HUES48 (cell line): ENCODE data around the gene KCNJ16.

ENCODE experiments used
- H3K27ac ChIP-seq: one replicate; pipeline ENCODE4 v1.7.0; 2013; ENCODE audit warnings: low read depth, low read length, inconsistent platforms
- H3K27me3 ChIP-seq: 2 replicates; pipeline ENCODE4 v1.6.1; 2013; ENCODE audit warnings: mild to moderate bottlenecking, low read length; ENCODE audit not compliant: control insufficient read depth, insufficient read depth
- H3K36me3 ChIP-seq: 2 replicates; pipeline ENCODE4 v1.6.1; 2013; ENCODE audit warnings: low read length; ENCODE audit not compliant: control insufficient read depth, insufficient read depth
- H3K4me1 ChIP-seq: 2 replicates; pipeline ENCODE4 v1.6.1; 2013; ENCODE audit warnings: mild to moderate bottlenecking, low read length; ENCODE audit not compliant: control insufficient read depth, insufficient read depth
- H3K4me3 ChIP-seq: 2 replicates; pipeline ENCODE4 v1.5.1; 2013; ENCODE audit warnings: mild to moderate bottlenecking, low read depth, low read length
- H3K9ac ChIP-seq: 2 replicates; pipeline ENCODE4 v1.6.1; 2013; ENCODE audit warnings: mild to moderate bottlenecking, low read depth, low read length, moderate library complexity
- H3K9me3 ChIP-seq: 2 replicates; pipeline ENCODE4 v1.6.1; 2013; ENCODE audit warnings: low read length; ENCODE audit not compliant: control insufficient read depth, insufficient read depth

The KCNJ16 gene

DNA sequence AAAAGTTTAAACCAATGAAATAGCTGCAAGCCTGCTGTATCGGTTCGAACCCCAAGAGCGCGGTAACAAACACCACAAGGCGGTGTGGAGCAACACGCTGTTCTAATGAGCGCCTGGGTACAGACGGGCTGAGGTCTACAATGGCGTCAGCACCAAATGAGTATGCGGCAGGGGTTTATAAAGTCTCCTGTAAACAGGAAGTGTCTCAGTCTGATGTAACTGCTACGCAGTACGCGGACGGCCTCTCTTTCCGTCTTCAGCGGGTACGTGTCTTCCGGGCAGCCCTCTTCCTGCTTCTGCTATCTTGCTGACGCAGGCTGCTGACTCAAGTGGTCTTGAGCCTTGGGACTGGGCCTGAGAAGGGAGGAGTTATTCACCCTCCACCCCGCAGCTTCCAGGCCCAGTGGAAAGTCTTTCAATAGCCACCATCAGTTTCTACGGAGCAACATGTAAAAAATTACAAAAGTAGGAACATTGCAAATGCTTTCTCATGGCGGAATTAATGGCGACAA, 53.8 kb downstream of the KCNJ16 start:
- H3K4me1 ChIP-seq = no peaks in the 10 kb centered on the region; the same call in 1 of the 2 replicates

DNA sequence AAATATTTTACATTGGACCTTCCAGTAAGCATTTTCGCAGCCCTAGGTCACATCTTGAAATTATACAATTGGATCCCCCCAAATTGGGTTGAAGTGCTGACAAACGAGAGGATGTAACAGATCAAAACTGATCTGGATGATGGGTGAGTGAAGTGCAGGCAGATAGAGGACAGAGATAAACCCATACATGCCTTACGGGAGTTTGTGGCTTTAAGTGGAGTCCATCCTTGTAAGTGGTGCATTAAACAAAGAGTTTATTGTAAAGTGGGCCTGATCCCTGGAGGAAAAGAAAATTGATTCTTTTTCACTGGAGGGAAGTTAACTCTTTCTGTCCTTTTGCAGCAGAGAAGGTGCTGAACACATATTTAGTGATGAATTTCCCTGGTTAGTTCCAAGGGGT, 55.3 kb downstream of the KCNJ16 start:
- Histone ChIP-seq H3K27me3 (no peaks in the 10 kb centered on the region), H3K9ac (no peak overlapping the region), H3K9me3 (no peaks in the 10 kb centered on the region), H3K27ac (no peak overlapping the region), H3K4me1 (no peaks in the 10 kb centered on the region; the same call in 1 of the 2 replicates), H3K4me3 (no peak overlapping the region), H3K36me3 (no peaks in the 10 kb centered on the region)

More for the DNA sequence above, 53.8 kb downstream of the KCNJ16 start:
- no peaks in the 10 kb centered on the region for H3K36me3 ChIP-seq
- no peak overlapping the region for H3K4me3 ChIP-seq
- H3K27ac ChIP-seq = no peak overlapping the region
- H3K27me3 ChIP-seq = no peaks in the 10 kb centered on the region
- no peak overlapping the region for H3K9ac ChIP-seq
- no peaks in the 10 kb centered on the region for H3K9me3 ChIP-seq

DNA sequence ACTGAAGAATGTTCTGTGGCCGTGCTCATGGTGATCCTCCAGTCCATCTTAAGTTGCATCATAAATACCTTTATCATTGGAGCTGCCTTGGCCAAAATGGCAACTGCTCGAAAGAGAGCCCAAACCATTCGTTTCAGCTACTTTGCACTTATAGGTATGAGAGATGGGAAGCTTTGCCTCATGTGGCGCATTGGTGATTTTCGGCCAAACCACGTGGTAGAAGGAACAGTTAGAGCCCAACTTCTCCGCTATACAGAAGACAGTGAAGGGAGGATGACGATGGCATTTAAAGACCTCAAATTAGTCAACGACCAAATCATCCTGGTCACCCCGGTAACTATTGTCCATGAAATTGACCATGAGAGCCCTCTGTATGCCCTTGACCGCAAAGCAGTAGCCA, 57.5 kb downstream of the KCNJ16 start:
- Histone ChIP-seq H3K27ac (no peak overlapping the region), H3K9ac (no peak overlapping the region), H3K27me3 (no peaks in the 10 kb centered on the region), H3K9me3 (no peaks in the 10 kb centered on the region), H3K4me3 (no peak overlapping the region), H3K4me1 (peaks cover under 1% of the 10 kb centered on the region), H3K36me3 (no peaks in the 10 kb centered on the region)

DNA sequence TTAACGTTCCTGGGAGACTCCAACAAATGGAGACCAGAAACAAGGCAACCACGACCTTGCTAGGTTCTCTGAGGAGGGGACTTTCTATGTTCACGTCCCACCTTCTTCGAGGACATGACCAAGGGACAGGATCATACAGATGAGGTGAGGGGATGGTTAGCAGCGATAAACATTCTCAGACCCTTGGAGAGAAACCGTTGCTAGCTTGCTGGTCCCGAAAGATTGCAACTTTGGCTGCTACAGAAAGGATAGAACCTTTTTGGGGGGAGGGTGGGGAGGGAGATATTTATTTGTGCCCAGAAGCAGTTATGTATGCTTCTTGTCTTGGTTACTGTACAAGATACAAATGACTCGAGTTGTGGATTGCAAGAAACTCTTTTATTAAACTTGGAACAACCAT, 59.0 kb downstream of the KCNJ16 start:
- Histone ChIP-seq H3K9ac (no peak overlapping the region), H3K27ac (no peak overlapping the region), H3K36me3 (no peaks in the 10 kb centered on the region), H3K4me1 (peaks cover 5% of the 10 kb centered on the region), H3K9me3 (no peaks in the 10 kb centered on the region), H3K4me3 (no peak overlapping the region), H3K27me3 (no peaks in the 10 kb centered on the region)

DNA sequence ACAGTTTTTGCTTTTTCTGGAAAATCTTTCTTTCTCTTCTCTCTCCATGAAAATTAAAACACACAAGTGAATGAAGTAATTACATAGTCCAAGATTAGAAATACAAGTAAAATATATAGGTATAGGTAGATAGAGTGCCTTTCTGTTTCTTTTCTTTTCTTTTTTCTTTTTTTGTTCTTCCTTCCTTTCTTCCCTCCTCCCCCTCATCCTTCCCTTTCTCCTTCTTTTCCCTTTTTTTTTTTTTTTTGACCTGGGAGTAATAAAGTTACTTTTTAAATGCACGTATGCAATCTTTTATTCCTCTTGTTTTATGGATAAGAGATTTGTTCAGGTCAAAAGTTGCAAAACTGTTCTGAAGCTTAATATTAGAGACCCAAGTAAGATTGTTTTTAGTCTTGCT, 59.8 kb downstream of the KCNJ16 start:
- Histone ChIP-seq H3K27ac (no peak overlapping the region), H3K9ac (no peak overlapping the region), H3K36me3 (no peaks in the 10 kb centered on the region), H3K4me3 (no peak overlapping the region), H3K27me3 (no peaks in the 10 kb centered on the region), H3K9me3 (no peaks in the 10 kb centered on the region), H3K4me1 (peaks cover 5% of the 10 kb centered on the region)

DNA sequence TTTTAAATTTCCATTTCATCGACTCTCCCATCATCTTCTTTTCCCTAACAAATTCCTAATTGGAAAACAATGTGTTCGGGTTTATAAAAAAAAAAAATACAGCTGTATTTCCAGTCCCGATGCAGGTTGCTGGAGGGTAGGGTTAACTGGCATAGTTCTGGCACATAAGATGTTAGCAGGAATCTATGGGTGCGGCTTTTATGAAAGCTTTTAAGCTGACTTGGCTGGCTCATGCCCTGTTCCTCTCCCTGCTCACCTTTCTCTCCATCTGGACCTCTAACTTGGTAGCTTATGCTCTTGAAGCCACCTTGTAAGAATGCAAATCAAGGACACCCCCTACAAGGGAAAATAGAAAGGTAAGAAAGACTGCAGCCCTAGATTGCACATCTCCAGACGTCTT, 61.1 kb downstream of the KCNJ16 start:
- no peak overlapping the region for H3K9ac ChIP-seq
- H3K36me3 ChIP-seq = no peaks in the 10 kb centered on the region
- H3K27ac ChIP-seq = no peak overlapping the region
- no peak overlapping the region for H3K4me3 ChIP-seq
- no peaks in the 10 kb centered on the region for H3K27me3 ChIP-seq
- H3K9me3 ChIP-seq = no peaks in the 10 kb centered on the region
- peaks cover 5% of the 10 kb centered on the region for H3K4me1 ChIP-seq

DNA sequence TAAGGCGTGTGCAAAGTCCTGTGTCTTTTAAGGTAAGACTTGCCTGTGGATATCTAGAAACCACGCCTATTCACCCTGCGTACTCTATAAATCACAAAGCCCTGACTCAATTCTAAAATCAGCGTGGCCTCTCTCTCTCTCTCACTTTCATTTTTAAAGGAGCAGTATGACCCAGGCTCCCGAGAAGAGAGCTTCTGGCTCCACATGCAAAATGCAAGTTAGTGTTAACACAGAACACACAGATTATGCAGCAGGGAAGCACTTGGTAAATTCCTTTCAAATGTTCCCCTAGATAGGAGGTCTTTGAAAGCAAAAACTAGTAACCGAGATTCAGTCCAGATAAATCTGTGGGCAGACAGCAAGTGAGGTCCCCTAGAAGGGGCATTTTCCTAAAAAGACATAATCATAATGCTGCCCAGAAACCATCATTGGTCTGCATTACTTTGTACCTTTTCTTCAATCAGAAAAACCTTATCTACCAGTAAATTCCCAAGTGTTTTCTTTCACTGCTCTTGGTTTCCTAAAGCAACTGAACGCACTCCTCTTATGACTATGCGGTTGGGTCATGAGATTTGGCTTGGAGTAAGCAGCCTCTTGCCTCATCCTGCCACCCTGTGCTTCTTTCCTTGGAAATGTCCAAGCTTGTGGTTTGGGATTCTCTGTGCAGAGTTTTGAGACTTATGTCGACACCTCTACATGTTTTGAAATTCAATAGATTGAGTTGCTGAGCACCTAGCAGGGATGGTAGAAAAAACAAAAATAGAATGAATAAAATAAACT, 62.6 kb downstream of the KCNJ16 start:
- no peaks in the 10 kb centered on the region for H3K36me3 ChIP-seq
- H3K4me1 ChIP-seq = peaks cover 5% of the 10 kb centered on the region
- H3K27me3 ChIP-seq = no peaks in the 10 kb centered on the region
- H3K9me3 ChIP-seq = no peaks in the 10 kb centered on the region
- H3K9ac ChIP-seq = no peak overlapping the region
- peak overlapping the region; percentile 22 for H3K27ac ChIP-seq
- no peak overlapping the region for H3K4me3 ChIP-seq

DNA sequence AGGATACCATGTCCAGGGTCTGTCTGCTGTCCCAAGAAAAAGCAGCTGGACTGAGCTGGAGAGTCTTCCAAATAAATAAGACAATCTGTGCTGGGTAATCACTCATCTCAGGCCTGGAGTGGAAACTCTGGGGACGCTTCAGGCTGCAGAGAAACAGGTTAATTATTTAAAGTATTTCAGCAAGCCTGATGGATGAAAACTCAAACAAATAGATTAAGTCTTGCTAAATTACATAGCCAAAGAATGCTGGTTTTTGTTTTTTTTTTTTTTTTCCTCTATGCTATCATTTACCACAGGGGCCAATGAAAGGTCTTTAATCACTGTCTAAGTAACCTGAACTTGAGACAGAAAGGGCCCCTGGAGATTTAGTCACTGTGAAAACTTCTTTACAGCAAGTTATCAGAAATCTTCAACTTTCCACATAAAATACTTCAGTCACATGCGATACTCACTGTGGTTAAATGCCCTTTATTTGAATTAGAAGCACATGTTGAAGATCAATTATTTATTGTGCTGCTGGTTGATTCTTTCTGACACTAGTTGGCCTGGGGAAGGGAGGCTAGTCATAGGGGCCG, 63.4 kb downstream of the KCNJ16 start:
- Histone ChIP-seq H3K36me3 (no peaks in the 10 kb centered on the region), H3K27me3 (no peaks in the 10 kb centered on the region), H3K9ac (no peak overlapping the region), H3K4me3 (no peak overlapping the region), H3K4me1 (peaks cover 5% of the 10 kb centered on the region), H3K9me3 (no peaks in the 10 kb centered on the region), H3K27ac (peak overlapping the region; percentile 22)

DNA sequence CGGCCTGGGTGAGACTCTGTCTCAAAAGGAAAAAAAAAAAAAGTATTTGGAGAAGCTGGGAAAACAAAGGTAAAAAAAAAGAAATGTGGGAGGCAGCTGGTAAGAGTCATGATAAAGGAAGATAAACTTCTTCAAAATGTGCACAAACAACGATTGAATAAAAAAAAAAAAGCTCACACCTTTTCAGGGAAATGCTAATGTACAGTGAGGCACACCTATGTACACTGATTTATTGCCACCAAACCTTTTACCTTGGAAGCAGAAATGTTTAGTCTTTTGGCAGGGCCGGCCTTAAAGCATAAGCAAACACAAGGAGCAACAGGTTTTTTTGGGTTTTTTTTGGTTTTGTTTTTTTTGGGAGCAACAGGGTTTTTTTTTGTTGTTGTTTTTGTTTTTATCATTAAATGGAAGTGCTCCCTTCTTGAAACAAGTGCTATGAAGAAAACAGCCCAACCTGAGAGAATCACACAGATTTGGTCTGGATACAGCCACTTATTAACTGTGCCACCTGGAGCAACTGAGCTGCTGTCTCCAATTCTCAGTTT, 64.5 kb downstream of the KCNJ16 start:
- no peaks in the 10 kb centered on the region for H3K36me3 ChIP-seq
- no peak overlapping the region for H3K27ac ChIP-seq

DNA sequence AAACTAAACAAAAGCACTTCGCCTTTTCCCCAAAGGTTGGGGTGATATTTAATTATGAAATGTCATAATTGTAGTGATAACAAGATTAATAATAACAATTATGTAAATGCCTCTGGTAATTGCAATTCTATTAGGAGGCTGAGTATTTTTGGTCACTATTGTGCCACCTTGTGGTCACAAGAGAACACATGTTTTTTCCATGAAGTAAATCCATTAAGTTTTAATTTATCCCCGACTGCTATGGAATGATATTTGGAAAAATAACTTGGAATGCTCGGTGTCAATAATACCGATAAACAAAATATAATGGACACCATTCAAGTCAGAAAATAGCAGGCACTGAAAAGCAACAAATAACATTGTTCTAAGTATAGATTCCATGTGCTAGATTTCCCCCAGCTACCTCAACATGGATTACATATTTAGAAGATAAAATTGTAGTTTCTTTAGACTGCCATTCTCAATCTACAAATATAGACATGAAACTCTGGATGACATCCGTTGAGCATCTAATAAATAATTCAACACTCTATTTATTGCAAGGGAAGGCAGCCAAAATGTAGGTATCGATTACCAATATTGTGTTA, 69.3 kb downstream of the KCNJ16 start:
- Histone ChIP-seq H3K4me3 (no peak overlapping the region), H3K9ac (no peak overlapping the region), H3K4me1 (no peaks in the 10 kb centered on the region), H3K27me3 (no peaks in the 10 kb centered on the region), H3K9me3 (no peaks in the 10 kb centered on the region), H3K36me3 (no peaks in the 10 kb centered on the region), H3K27ac (no peak overlapping the region)

More for the DNA sequence above, 64.5 kb downstream of the KCNJ16 start:
- Histone ChIP-seq H3K9me3 (no peaks in the 10 kb centered on the region), H3K9ac (no peak overlapping the region), H3K27me3 (no peaks in the 10 kb centered on the region), H3K4me3 (no peak overlapping the region), H3K4me1 (peaks cover 5% of the 10 kb centered on the region)

DNA sequence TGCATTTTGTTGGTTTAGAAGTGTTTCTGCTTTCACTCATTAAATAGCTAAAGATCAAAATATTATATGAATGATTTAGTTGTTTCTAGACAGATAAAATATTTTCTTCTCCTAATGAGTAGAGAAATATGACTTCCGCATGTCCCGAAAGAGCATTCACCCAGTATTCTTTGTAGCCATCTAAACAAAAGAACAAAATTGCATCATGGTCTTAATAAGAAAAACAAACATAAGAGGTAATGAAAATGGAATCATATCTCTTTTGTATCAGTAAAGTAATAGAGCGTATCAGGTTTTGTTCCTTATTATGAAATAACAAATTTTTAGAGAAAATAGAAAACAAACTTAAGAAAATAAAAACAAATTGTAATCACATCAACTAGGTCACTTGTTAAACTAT, 78.2 kb downstream of the KCNJ16 start:
- H3K27ac ChIP-seq = no peak overlapping the region
- no peaks in the 10 kb centered on the region for H3K36me3 ChIP-seq
- H3K9me3 ChIP-seq = no peaks in the 10 kb centered on the region

More for the DNA sequence above, 78.2 kb downstream of the KCNJ16 start:
- H3K9ac ChIP-seq = no peak overlapping the region
- no peak overlapping the region for H3K4me3 ChIP-seq
- no peaks in the 10 kb centered on the region for H3K4me1 ChIP-seq
- H3K27me3 ChIP-seq = no peaks in the 10 kb centered on the region
